LNCaP clone FGC (cell line): Measurements from ENCODE around the gene ADIRF.
A peak's percentile ranks its signal among the peaks of the same experiment; 100 is the strongest.

ENCODE experiments used
- DNase-seq: peaks from one replicate; pipeline ENCODE4 v3.0.0-alpha.2; 2011; ENCODE audit warnings: low read depth
- H3K4me3 ChIP-seq: 2 replicates; pipeline ENCODE4 v1.5.1; 2011; ENCODE audit warnings: mild to moderate bottlenecking, low read depth, low read length, control low read depth
- CTCF ChIP-seq: IDR thresholded peaks from 2 replicates; pipeline ENCODE4 v1.5.1; 2012; ENCODE audit warnings: mild to moderate bottlenecking; ENCODE audit not compliant: control insufficient read depth, insufficient read depth; ENCODE audit errors: extremely low read depth

Gene ADIRF

DNA sequence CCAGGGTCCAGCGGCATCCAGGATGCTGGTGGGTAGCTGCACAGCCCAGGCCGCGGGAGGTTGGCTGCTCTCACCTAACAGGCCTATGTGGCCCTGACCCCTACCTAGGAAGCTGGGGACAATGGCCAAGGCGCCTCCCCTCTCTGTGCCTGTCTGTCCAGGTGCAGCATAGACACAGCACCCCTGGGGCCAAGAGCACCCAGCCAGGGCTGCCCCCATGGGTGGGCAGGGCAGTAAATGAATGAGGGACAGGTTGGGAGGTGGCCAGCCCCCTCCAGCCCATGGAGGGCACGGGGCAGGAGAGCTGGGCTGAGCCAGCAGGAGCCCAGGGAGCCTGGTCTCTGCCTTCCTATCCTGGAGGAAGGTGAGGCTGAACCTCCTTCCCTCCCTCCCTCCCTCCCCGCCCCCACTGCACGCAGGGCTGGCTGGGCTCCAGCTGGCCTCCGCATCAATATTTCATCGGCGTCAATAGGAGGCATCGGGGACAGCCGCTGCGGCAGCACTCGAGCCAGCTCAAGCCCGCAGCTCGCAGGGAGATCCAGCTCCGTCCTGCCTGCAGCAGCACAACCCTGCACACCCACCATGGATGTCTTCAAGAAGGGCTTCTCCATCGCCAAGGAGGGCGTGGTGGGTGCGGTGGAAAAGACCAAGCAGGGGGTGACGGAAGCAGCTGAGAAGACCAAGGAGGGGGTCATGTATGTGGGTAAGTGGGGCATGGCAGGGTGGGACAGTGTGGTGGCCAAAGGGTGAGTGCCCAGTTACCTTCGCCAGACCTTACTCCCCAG is 10.0 kb upstream of the ADIRF start, which contains the start of gene SNCG:
TSS of gene SNCG (plus strand) at position 484 of the 785 bp plus-strand sequence. CDS start at position 583, 99 bp downstream.
- H3K4me3 ChIP-seq: no peak within 1 kb of the TSS

DNA sequence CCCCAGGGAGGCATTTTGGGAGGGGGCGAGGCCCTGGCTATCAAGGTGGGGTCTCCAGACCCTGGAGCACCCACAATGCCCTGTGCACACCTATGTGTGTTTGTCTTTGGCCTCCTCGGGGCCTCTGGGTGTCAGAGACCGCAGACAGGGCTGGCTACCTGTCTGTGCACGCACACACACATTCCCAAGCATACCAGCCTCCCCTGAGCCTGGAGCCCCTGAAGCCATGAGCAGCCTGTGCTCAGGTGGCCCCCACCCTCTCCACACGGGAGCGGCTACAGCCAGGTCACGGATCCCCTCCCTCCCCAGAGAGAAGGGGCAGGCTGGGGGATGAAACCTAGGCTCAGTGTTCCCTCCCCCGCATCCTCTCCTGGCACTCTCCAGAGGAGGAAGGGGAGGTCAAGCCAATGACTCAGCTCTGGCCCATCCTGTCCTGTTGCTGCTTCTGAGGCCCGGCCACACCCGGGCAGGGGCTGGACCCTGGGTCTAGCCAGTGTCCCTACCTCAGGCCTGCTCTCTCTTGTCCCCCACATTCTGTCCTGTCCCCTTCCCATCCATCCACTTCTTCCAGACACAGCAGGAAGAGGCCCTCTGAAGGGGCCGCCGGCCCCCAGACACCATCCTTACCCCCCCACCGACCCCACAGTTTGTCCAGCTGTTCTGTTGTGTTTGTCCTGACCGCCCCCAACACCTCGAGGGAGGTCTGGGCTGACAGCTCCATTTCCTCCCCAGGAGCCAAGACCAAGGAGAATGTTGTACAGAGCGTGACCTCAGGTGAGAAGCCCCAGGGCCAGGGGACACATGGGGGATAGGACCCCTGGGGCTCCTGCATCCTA is 9.2 kb upstream of the ADIRF start:
- DNase-seq: no peak
- H3K4me3 ChIP-seq: no peak overlapping the region
- no peak for TF ChIP-seq CTCF

More for the DNA sequence above, 10.0 kb upstream of the ADIRF start, which contains the start of gene SNCG:
- no peak for TF ChIP-seq CTCF
- DNase-seq: no peak

DNA sequence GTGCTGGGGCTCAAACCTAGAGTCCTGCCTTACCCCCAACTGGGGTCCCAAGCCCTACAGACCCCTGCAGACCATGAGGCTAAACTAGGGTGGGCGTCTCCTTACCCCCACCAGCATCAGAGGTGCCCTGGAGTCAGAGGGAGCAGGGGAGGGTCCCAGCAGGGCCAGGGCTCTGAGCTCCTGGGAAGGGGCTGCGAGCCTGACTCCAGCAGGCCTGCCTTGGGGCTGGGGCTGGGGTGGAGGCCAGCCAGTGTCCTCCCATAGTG is 8.6 kb upstream of the ADIRF start:
- H3K4me3 ChIP-seq: no peak overlapping the region
- TF ChIP-seq CTCF: no peak
- DNase-seq: no peak

GRCh38 chr10:86960003-86960862 is 8.0 kb upstream of the ADIRF start:
- no peak for DNase-seq
- TF ChIP-seq CTCF: peak; percentile 55
- H3K4me3 ChIP-seq: no peak overlapping the region

DNA sequence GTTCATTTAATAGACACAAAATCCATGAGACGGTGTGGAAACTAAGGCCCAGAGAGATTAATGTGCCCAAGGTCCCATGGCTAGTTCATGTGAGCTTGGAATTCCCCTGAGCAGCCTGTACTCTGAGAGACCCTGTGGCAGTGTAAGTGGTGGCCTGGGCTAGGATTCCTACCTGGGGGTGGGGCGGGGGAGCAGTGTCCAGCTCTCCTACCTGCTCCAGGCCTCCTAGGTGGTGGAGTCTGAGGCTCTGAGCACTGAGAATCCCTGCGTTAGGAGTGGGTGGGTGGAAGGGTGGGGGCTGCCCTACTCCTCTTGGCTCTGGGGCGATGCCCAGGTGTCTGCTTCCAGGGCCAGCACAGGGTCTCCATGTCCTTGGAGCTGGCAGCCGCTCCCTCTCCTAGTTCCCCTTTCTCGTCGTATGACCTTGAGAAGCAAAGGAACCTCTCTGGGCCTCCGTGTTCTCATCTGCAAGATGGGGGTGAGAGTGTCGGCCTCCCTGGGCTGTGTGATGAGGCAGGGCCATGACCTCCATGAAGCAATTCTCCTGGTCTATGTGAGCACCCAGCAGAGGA is 7.3 kb upstream of the ADIRF start:
- H3K4me3 ChIP-seq: no peak overlapping the region
- no peak for DNase-seq
- no peak for TF ChIP-seq CTCF

- no peak for DNase-seq
- TF ChIP-seq CTCF: no peak
- no peak overlapping the region for H3K4me3 ChIP-seq
Measured at GRCh38 chr10:86961481-86962091, 6.7 kb upstream of the ADIRF start.
